GM18870 (cell line): Measurements from ENCODE around the gene TRPV5.

Source experiments
- ATAC-seq: cut with Tn5 transposase; IDR thresholded peaks from one replicate; pipeline ENCODE4 v1.9.1; 2021; ENCODE audit warnings: moderate library complexity; ENCODE audit not compliant: unreplicated experiment

Gene TRPV5

GRCh38 chr7:142941541-142941940, 8.0 kb upstream of the TRPV5 start:
- no peak for ATAC-seq

GRCh38 chr7:142940966-142941535, 7.5 kb upstream of the TRPV5 start:
- no peak for ATAC-seq

GRCh38 chr7:142939226-142939910, 5.8 kb upstream of the TRPV5 start, which contains the start of gene LLCFC1:
TSS of gene LLCFC1 (plus strand) at chr7:142939484. CDS start at chr7:142939622, 138 bp downstream.
- ATAC-seq = no peak

GRCh38 chr7:142938611-142939010, 5.1 kb upstream of the TRPV5 start:
- ATAC-seq = no peak

- ATAC-seq = no peak
Observed at GRCh38 chr7:142935941-142936565, 2.5 kb upstream of the TRPV5 start.

- no peak for ATAC-seq
Observed at GRCh38 chr7:142934056-142934455, 510 bp upstream of the TRPV5 start.

GRCh38 chr7:142933092-142933475, 462 bp downstream of the TRPV5 start:
- ATAC-seq = no peak

- no peak for ATAC-seq
Observed at GRCh38 chr7:142932386-142933091, 1.0 kb downstream of the TRPV5 start.

- ATAC-seq = no peak
Observed at GRCh38 chr7:142930126-142930730, 3.3 kb downstream of the TRPV5 start.

- no peak for ATAC-seq
Observed at GRCh38 chr7:142927949-142928348, 5.6 kb downstream of the TRPV5 start.

- ATAC-seq = no peak
Observed at GRCh38 chr7:142927085-142927745, 6.3 kb downstream of the TRPV5 start.

GRCh38 chr7:142925413-142925812, 8.1 kb downstream of the TRPV5 start:
- ATAC-seq = no peak

- no peak for ATAC-seq
Observed at GRCh38 chr7:142923391-142923790, 10.2 kb downstream of the TRPV5 start.

GRCh38 chr7:142919656-142920055, 13.9 kb downstream of the TRPV5 start:
- ATAC-seq = no peak

GRCh38 chr7:142918901-142919300, 14.6 kb downstream of the TRPV5 start:
- ATAC-seq = no peak

- no peak for ATAC-seq
Observed at GRCh38 chr7:142917447-142917846, 16.1 kb downstream of the TRPV5 start.

- no peak for ATAC-seq
Observed at GRCh38 chr7:142916508-142916907, 17.0 kb downstream of the TRPV5 start.

GRCh38 chr7:142915315-142915714, 18.2 kb downstream of the TRPV5 start:
- ATAC-seq = no peak

GRCh38 chr7:142914121-142914520, 19.4 kb downstream of the TRPV5 start:
- no peak for ATAC-seq

GRCh38 chr7:142913566-142913965, 20.0 kb downstream of the TRPV5 start:
- no peak for ATAC-seq

- no peak for ATAC-seq
Observed at GRCh38 chr7:142913051-142913450, 20.5 kb downstream of the TRPV5 start.
